Adrenal gland (tissue), 5 donors: ENCODE measurements around the gene EZH1.

Source experiments
- CTCF ChIP-seq, 6 experiments: fragments of 450-650 bp in 4 of 6; fragments of 200-600 bp in 2 of 6; sonication (generic) in 1 of 6; IDR thresholded peaks; 1 replicate in 5 of 6; 2 replicates in 1 of 6; pipeline versions ENCODE4 v1.5.1 to v1.8.0; 2016 to 2021; ENCODE audit warnings: antibody characterized with exemption in 6 of 6, mild to moderate bottlenecking in 2 of 6, moderate library complexity in 1 of 6
- POLR2A ChIP-seq, 2 donors: fragments of 450-650 bp; IDR thresholded peaks; one replicate each; pipeline ENCODE4 v1.6.1; 2017; ENCODE audit warnings: antibody characterized with exemption in 2 of 2, mild to moderate bottlenecking in 2 of 2, moderate library complexity in 1 of 2
- donor health status: DM: no; HTN: no; CAD: no.

DNA sequence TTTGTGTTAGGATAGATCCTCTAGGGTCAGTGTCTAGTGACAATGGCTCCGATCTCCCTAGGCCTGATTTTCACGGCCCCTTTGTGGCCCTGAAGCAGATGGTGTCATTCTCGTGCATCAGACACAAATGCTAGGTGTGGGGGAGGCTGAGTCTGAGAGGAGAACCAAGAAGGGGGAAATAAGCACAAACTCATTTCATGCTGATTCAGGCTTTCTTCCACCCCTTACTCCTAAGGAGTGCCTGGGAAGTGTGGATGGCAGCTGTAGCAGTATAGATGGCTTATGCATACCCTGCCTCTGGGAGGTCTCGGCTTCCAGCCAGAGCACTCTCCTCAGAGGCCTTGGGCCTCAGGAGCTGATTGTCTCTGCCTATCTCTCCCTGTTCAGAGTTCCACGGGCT, 33.7 kb upstream of the EZH1 start:
- no peak for TF ChIP-seq CTCF (IDR thresholded peaks at IDR 0.05)
- no peak for TF ChIP-seq POLR2A (IDR thresholded peaks at IDR 0.05)
